ENCODE results near the gene MAPRE2. TPM values are rescaled to one million over a fixed set of nuclear protein-coding genes. Genes with fewer than 3 reads are reported as not detected.
"Not testable (repeated sequence)": the region's sequence is repeated elsewhere in the genome, so short reads cannot be mapped to it uniquely, and the experiment has no call there.

The MAPRE2 gene
- total RNA-seq, 4 donors from 2014 or later: 16.5 to 50.3 (median 21.2) TPM

DNA sequence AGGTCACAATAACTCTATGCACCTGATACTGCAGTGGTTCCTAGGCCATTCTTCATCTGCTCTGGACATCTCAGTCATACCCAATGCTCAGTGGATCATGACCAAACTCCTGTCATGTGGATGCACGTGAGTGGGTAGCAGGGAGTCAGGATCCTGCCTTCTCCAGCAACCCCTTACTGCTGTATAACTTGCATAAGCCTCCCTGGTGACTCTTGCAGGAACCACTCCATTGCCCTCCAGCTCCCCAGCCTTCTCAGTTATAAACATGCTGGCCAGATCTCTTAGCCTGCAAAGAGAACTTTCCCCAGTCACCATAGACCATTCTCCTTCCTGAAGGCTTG, 101.0 kb downstream of the MAPRE2 start:
- no peak for TF ChIP-seq POLR2A (IDR thresholded peaks at IDR 0.05)
- TF ChIP-seq, protein P1, sequence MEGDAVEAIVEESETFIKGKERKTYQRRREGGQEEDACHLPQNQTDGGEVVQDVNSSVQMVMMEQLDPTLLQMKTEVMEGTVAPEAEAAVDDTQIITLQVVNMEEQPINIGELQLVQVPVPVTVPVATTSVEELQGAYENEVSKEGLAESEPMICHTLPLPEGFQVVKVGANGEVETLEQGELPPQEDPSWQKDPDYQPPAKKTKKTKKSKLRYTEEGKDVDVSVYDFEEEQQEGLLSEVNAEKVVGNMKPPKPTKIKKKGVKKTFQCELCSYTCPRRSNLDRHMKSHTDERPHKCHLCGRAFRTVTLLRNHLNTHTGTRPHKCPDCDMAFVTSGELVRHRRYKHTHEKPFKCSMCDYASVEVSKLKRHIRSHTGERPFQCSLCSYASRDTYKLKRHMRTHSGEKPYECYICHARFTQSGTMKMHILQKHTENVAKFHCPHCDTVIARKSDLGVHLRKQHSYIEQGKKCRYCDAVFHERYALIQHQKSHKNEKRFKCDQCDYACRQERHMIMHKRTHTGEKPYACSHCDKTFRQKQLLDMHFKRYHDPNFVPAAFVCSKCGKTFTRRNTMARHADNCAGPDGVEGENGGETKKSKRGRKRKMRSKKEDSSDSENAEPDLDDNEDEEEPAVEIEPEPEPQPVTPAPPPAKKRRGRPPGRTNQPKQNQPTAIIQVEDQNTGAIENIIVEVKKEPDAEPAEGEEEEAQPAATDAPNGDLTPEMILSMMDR (IDR thresholded peaks at IDR 0.05): no peak
- no peak overlapping the region for H3K4me3 ChIP-seq
- no peaks in the 10 kb centered on the region for H3K4me1 ChIP-seq
- no peak for DNase-seq
- no peak overlapping the region for H3K27ac ChIP-seq
- H3K36me3 ChIP-seq: peaks cover 0 to 5% (median 0%) of the 10 kb centered on the region in 3 donors
- no peaks in the 10 kb centered on the region for H3K9me3 ChIP-seq
- H3K27me3 ChIP-seq: no peaks in the 10 kb centered on the region

DNA sequence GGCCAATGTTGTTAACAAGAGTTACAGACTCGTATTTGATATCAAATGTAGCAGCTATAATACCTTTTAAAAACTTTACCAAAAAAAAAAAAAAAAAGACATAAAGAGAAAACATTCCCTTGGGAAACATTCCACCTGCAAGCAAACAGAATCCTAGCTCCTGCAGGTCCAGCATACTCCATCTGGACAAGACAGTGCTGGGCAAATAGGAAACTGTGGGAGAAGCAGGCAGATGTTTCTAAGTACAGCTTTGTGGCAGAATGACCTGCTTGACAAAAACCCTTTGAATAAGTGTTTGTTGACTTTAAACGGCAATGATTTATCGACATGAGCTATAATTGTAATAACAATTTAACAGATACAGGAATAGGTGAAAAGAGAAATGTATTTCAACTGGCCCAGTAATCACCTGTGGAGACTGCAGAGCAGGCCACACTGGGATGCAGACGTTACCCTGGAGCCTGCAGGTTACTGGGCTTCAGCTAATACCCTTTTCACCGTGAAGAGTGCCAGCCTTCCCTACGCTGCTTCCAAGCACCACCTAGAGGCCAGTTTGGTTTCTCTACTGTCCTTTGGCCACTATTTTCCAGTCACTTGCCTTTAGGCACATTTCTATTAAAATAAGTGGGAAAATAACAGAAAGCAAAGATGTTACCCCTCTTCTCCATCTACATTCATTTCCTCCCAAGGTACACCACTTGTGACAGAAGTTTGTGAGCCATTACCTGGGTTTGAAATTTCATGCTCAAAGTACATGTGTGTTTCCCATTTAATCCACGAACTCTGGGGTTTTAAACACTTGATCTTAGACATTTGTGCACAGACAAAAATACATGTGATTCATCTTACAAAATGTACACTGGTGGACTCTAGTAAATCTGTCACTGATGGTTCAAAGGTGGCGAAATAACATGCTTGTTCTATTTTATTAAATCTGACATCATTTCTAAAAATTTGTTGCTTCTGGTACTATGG, 102.7 kb downstream of the MAPRE2 start:
- H3K9me3 ChIP-seq: no peaks in the 10 kb centered on the region
- H3K4me3 ChIP-seq: no peak overlapping the region
- peaks cover 0 to under 1% (median 0%) of the 10 kb centered on the region in 3 donors for H3K36me3 ChIP-seq
- TF ChIP-seq, protein P1 (IDR thresholded peaks at IDR 0.05): peak; percentile 23 to 78 (median 66)
- no peak for TF ChIP-seq POLR2A (IDR thresholded peaks at IDR 0.05)
- no peak overlapping the region for H3K27ac ChIP-seq
- H3K27me3 ChIP-seq: no peaks in the 10 kb centered on the region
- peak in 1 of 3 donors; percentile 75 for DNase-seq
- no peaks in the 10 kb centered on the region for H3K4me1 ChIP-seq

DNA sequence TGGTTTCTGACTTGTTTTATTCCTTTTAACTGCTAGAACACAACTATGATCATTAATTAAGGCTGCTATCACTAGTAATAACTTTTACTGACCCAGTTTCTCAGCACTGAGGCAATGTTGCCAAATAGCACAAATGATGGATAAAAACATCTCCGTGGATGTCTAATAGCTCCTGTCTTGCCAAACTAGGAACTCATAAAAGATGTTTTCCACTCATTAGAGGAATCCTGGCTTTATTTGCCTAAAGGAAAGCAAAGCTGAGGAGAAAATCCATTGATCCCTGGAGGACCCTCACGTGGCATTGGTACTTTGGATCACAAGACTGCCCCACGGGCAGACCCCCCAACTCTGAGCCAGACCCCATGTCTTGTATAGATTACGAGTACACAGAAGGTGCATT, 103.5 kb downstream of the MAPRE2 start:
- H3K4me3 ChIP-seq: no peak overlapping the region
- no peaks in the 10 kb centered on the region for H3K4me1 ChIP-seq
- H3K9me3 ChIP-seq: no peaks in the 10 kb centered on the region
- H3K27ac ChIP-seq: no peak overlapping the region
- no peak for DNase-seq
- no peaks in the 10 kb centered on the region for H3K27me3 ChIP-seq
- no peak for TF ChIP-seq POLR2A (IDR thresholded peaks at IDR 0.05)
- TF ChIP-seq, protein P1 (IDR thresholded peaks at IDR 0.05): no peak
- H3K36me3 ChIP-seq: no peaks in the 10 kb centered on the region

DNA sequence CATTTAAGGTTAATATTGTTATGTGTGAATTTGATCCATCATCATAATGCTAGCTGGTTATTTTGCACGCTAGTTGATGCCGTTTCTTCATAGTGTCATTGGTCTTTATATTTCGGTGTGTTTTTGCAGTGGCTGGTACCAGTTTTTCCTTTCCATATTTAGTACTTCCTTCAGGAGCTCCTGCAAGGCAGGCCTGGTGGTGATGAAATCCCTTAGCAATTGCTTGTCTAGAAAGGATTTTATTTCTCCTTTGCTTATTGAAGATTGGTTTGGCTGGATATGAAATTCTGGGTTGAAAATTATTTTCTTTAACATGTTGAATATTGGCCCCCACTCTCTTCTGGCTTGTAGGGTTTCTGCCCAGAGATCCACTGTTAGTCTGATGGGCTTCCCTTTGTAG, 109.0 kb downstream of the MAPRE2 start:
- H3K4me1 ChIP-seq, DNase-seq, H3K27ac ChIP-seq, H3K4me3 ChIP-seq, H3K27me3 ChIP-seq, H3K9me3 ChIP-seq, H3K36me3 ChIP-seq: not testable (repeated sequence)

DNA sequence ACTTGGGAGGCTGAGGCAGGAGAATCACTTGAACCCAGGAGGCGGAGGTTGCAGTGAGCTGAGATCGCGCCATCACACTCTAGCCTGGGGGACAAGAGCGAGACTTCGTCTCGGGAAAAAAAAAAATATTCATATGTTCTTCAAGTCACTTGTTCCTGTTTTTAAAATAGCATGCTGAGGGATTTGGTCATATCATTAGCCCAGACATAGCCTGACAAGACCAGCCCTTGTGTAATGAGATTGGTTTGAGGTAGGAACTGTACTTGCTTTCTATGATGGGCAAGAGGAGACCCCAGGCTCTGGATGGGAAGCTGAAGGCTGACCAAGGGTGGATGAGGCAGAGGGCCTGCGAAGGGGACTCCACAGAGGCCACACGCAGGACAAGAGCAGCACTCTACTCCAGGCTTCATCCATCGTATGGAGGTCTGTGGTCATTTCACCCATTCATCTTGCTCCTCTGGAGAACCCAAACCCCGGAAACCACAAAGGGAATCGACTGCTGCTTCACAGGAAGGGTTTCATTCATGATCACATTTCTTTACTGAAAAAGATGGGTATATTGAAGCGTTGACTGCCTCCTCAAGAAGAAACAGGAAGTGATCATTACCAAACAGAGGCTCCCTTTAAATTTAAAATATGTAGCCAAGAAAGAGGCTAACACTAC, 112.5 kb downstream of the MAPRE2 start:
- Histone ChIP-seq H3K4me3 (no peak overlapping the region), H3K4me1 (no peaks in the 10 kb centered on the region), H3K27ac (no peak overlapping the region), H3K36me3 (no peaks in the 10 kb centered on the region), H3K27me3 (no peaks in the 10 kb centered on the region), H3K9me3 (no peaks in the 10 kb centered on the region)
- DNase-seq: no peak
- TF ChIP-seq, protein P1 (IDR thresholded peaks at IDR 0.05): no peak
- no peak for TF ChIP-seq POLR2A (IDR thresholded peaks at IDR 0.05)
